Breast epithelium (tissue), 4 donors: ENCODE data around the gene SLC15A1. TPM values are rescaled to one million over a fixed set of nuclear protein-coding genes. Genes with fewer than 3 reads are reported as not detected.

Source experiments
- DNase-seq, 2 donors: peaks; one replicate each; pipeline ENCODE4 v3.0.0-alpha.2; 2019; ENCODE audit warnings: low spot score in 2 of 2
- H3K27ac ChIP-seq, 2 donors: fragments of 200-600 bp; sonication (generic) in 1 of 2; one replicate each; pipeline ENCODE4 v1.5.1; 2016 to 2019; ENCODE audit warnings: mild to moderate bottlenecking in 1 of 2
- H3K27me3 ChIP-seq, 2 donors: fragments of 200-600 bp; sonication (generic) in 1 of 2; one replicate each; pipeline versions ENCODE4 v1.5.1 to v1.6.0; 2017 to 2019; ENCODE audit warnings: control low read depth in 1 of 2, mild to moderate bottlenecking in 1 of 2
- H3K36me3 ChIP-seq: fragments of 200-600 bp; one replicate; pipeline ENCODE4 v1.5.1; 2019
- H3K4me1 ChIP-seq, 2 donors: fragments of 200-600 bp; sonication (generic); one replicate each; pipeline ENCODE4 v1.5.1; 2016 to 2019; ENCODE audit warnings: control low read depth in 1 of 2
- H3K4me3 ChIP-seq, 3 donors: fragments of 200-600 bp; sonication (generic); 1 replicate in 2 of 3; 2 replicates in 1 of 3; pipeline ENCODE4 v1.5.1; 2016 to 2019; ENCODE audit warnings: mild to moderate bottlenecking in 3 of 3, moderate library complexity in 2 of 3
- H3K9me3 ChIP-seq, 2 donors: fragments of 200-600 bp; sonication (generic) in 1 of 2; one replicate each; pipeline ENCODE4 v1.5.1; 2016 to 2019; ENCODE audit warnings: control low read depth in 1 of 2
- POLR2A ChIP-seq: fragments of 450-650 bp; IDR thresholded peaks from one replicate; pipeline ENCODE4 v1.6.1; 2016; ENCODE audit warnings: antibody characterized with exemption, mild to moderate bottlenecking, moderate library complexity
- POLR2AphosphoS5 ChIP-seq, 3 donors: sonication (generic); formaldehyde crosslinking; IDR thresholded peaks; one replicate each; pipeline ENCODE4 v1.6.1; 2017; ENCODE audit warnings: antibody characterized with exemption in 3 of 3
- intact Hi-C: fragments of 100-400 bp; cut with DNase I; formaldehyde crosslinking; loops from one replicate; pipeline ENCODE4 v1.15.1; 2023; ENCODE audit warnings: low total_unique reads
- total RNA-seq, 3 donors: library from RNA; depleted of rRNA; stranded (reverse); fragments of >200 nt; gene quantifications; one replicate each; pipeline ENCODE4 v1.1.0, GENCODE V29; 2016
- TF ChIP-seq, protein P1 (sequence below), 3 donors: fragments of 450-650 bp; IDR thresholded peaks; one replicate each; pipeline ENCODE4 v1.5.1; 2016 to 2017; ENCODE audit warnings: antibody characterized with exemption in 3 of 3, mild to moderate bottlenecking in 3 of 3, moderate library complexity in 3 of 3

SLC15A1 gene
- total RNA-seq, 3 donors from 2014 or later: 1.3 TPM; not detected in 2

DNA sequence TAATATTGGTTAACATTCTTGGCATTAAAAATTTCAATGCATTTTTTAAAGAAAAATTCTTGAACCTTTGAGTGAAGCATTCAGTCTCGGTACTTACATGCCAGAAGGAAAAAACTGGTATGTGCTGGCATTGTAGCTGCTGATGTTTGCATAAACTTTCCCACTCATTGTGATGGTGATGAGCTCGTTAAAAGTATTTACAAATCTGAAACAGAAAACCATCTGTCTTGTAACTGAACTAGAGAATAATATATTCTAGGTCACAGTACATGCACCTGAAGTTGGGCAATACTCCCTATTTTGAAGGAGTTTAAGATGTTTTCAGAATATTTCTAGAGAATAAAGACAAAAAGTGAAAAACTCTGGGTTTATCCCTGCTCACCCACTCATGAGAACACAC, 64.1 kb downstream of the SLC15A1 start:
- Histone ChIP-seq H3K27ac (no peak overlapping the region), H3K4me1 (no peaks in the 10 kb centered on the region), H3K27me3 (no peaks in the 10 kb centered on the region), H3K4me3 (no peak overlapping the region), H3K36me3 (no peaks in the 10 kb centered on the region), H3K9me3 (no peaks in the 10 kb centered on the region)
- intact Hi-C loops: no loop called here
- DNase-seq: no peak
- TF ChIP-seq POLR2AphosphoS5 (IDR thresholded peaks at IDR 0.05): no peak
- TF ChIP-seq, protein P1, sequence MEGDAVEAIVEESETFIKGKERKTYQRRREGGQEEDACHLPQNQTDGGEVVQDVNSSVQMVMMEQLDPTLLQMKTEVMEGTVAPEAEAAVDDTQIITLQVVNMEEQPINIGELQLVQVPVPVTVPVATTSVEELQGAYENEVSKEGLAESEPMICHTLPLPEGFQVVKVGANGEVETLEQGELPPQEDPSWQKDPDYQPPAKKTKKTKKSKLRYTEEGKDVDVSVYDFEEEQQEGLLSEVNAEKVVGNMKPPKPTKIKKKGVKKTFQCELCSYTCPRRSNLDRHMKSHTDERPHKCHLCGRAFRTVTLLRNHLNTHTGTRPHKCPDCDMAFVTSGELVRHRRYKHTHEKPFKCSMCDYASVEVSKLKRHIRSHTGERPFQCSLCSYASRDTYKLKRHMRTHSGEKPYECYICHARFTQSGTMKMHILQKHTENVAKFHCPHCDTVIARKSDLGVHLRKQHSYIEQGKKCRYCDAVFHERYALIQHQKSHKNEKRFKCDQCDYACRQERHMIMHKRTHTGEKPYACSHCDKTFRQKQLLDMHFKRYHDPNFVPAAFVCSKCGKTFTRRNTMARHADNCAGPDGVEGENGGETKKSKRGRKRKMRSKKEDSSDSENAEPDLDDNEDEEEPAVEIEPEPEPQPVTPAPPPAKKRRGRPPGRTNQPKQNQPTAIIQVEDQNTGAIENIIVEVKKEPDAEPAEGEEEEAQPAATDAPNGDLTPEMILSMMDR (IDR thresholded peaks at IDR 0.05): no peak
- no peak for TF ChIP-seq POLR2A

- no peak for TF ChIP-seq POLR2A
- TF ChIP-seq POLR2AphosphoS5 (IDR thresholded peaks at IDR 0.05): no peak
- TF ChIP-seq, protein P1 (IDR thresholded peaks at IDR 0.05): no peak
- Histone ChIP-seq H3K4me3 (no peak overlapping the region), H3K4me1 (no peaks in the 10 kb centered on the region), H3K36me3 (no peaks in the 10 kb centered on the region), H3K27ac (no peak overlapping the region), H3K27me3 (no peaks in the 10 kb centered on the region), H3K9me3 (no peaks in the 10 kb centered on the region)
- DNase-seq: no peak
- intact Hi-C loops: no loop called here
These were observed 65.2 kb downstream of the SLC15A1 start for GRCh38 chr13:98687319-98687718.

DNA sequence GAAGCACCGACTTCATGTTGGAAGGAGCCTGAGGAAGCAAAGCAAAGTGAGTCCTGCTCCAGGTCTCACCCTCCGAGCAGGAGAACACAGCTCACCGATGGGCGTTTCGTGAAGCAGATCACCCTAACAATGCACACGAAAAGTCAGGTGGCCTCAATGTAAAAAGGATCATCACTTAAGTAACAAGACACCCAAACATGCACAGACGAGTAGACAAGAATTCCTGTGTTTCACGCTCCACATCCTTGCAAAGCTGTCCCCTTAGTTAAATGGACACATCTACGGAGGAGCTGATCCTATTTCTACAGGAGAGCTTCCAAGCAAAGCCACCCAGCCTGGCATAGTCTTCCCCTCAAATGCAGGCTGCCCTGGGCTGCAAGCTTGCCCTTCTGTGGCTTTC, 66.2 kb downstream of the SLC15A1 start:
- TF ChIP-seq, protein P1 (IDR thresholded peaks at IDR 0.05): no peak
- TF ChIP-seq POLR2A (no peak), POLR2AphosphoS5 (IDR thresholded peaks at IDR 0.05) (no peak)
- H3K36me3 ChIP-seq: no peaks in the 10 kb centered on the region
- H3K27me3 ChIP-seq: no peaks in the 10 kb centered on the region
- H3K4me3 ChIP-seq: no peak overlapping the region
- intact Hi-C loops: no loop called here
- no peaks in the 10 kb centered on the region for H3K9me3 ChIP-seq
- H3K4me1 ChIP-seq: no peaks in the 10 kb centered on the region
- no peak for DNase-seq
- no peak overlapping the region for H3K27ac ChIP-seq

- TF ChIP-seq POLR2AphosphoS5 (IDR thresholded peaks at IDR 0.05): no peak
- TF ChIP-seq POLR2A: no peak
- TF ChIP-seq, protein P1 (IDR thresholded peaks at IDR 0.05): no peak
- no peak for DNase-seq
- no peaks in the 10 kb centered on the region for H3K27me3 ChIP-seq
- no peaks in the 10 kb centered on the region for H3K4me1 ChIP-seq
- H3K9me3 ChIP-seq: no peaks in the 10 kb centered on the region
- no peak overlapping the region for H3K27ac ChIP-seq
- H3K36me3 ChIP-seq: no peaks in the 10 kb centered on the region
- intact Hi-C loops: no loop called here
- no peak overlapping the region for H3K4me3 ChIP-seq
These were observed 67.3 kb downstream of the SLC15A1 start for GRCh38 chr13:98685146-98685545.

- no peaks in the 10 kb centered on the region for H3K36me3 ChIP-seq
- no peak overlapping the region for H3K27ac ChIP-seq
- no peaks in the 10 kb centered on the region for H3K27me3 ChIP-seq
- intact Hi-C loops: no loop called here
- no peak for DNase-seq
- H3K4me3 ChIP-seq: no peak overlapping the region
- no peaks in the 10 kb centered on the region for H3K4me1 ChIP-seq
- no peaks in the 10 kb centered on the region for H3K9me3 ChIP-seq
- TF ChIP-seq POLR2AphosphoS5 (IDR thresholded peaks at IDR 0.05) (no peak), POLR2A (no peak)
- TF ChIP-seq, protein P1 (IDR thresholded peaks at IDR 0.05): no peak
These were observed 71.4 kb downstream of the SLC15A1 start for GRCh38 chr13:98681049-98681448.
